GM12878 (cell line): Measurements from ENCODE around the gene NBR1.

ENCODE experiments used
- BCL11A ChIP-seq: IDR thresholded peaks from 2 replicates; pipeline ENCODE4 v1.6.1; 2011; ENCODE audit warnings: low read depth, low read length
- CTCF ChIP-seq, 3 experiments: IDR thresholded peaks in 2 of 3; conservative IDR thresholded peaks in 1 of 3; 2 replicates each; pipeline ENCODE4 v1.5.1; 2011; ENCODE audit warnings: low read depth in 3 of 3, low read length in 3 of 3, mild to moderate bottlenecking in 3 of 3, control low read depth in 2 of 3, moderate library complexity in 2 of 3, inconsistent platforms in 1 of 3, mixed read lengths in 1 of 3; ENCODE audit not compliant: control insufficient read depth in 2 of 3, insufficient read depth in 1 of 3; ENCODE audit errors: extremely low read depth in 1 of 3
- FOXM1 ChIP-seq: IDR thresholded peaks from 2 replicates; pipeline ENCODE4 v1.6.1; 2012; ENCODE audit warnings: low read depth, mild to moderate bottlenecking, inconsistent platforms, low read length, moderate library complexity
- IRF5 ChIP-seq: fragments of 450-650 bp; IDR thresholded peaks from 2 replicates; pipeline ENCODE4 v1.6.1; 2017; ENCODE audit warnings: borderline replicate concordance
- KDM1A ChIP-seq: fragments of 200-600 bp; sonication (generic); IDR thresholded peaks from 2 replicates; pipeline ENCODE4 v1.6.1; 2016; ENCODE audit warnings: borderline replicate concordance
- MTA3 ChIP-seq: IDR thresholded peaks from 2 replicates; pipeline ENCODE4 v1.6.1; 2012; ENCODE audit warnings: low read length, inconsistent platforms, borderline replicate concordance
- POLR2AphosphoS2 ChIP-seq: IDR thresholded peaks from 2 replicates; pipeline ENCODE4 v1.6.1; 2011; ENCODE audit warnings: low read depth, mild to moderate bottlenecking, low read length, improper control_type of control experiment, moderate library complexity
- SIN3A ChIP-seq: IDR thresholded peaks from 2 replicates; pipeline ENCODE4 v1.6.1; 2012; ENCODE audit warnings: low read depth, low read length, improper control_type of control experiment
- SREBF2 ChIP-seq: IDR thresholded peaks from 2 replicates; pipeline ENCODE4 v1.6.1; 2012; ENCODE audit warnings: mild to moderate bottlenecking, low read length
- ZNF274 ChIP-seq: IDR thresholded peaks from one replicate; pipeline ENCODE4 v1.8.0; 2011; ENCODE audit not compliant: insufficient read length, insufficient read depth
- TF ChIP-seq, protein P1 (sequence below): fragments of 450-650 bp; formaldehyde crosslinking; IDR thresholded peaks from 2 replicates; pipeline ENCODE4 v1.5.0; 2022; ENCODE audit warnings: mild to moderate bottlenecking, missing genetic modification characterization
- TF ChIP-seq, protein P2 (sequence below): fragments of 150-350 bp; IDR thresholded peaks from 2 replicates; pipeline ENCODE4 v1.6.1; 2016; ENCODE audit warnings: low read depth, low read length
- TF ChIP-seq, protein P3 (sequence below): fragments of 450-650 bp; IDR thresholded peaks from 2 replicates; pipeline ENCODE4 v1.6.1; 2017; ENCODE audit warnings: mild to moderate bottlenecking, low read depth, inconsistent platforms; ENCODE audit not compliant: poor library complexity, severe bottlenecking

DNA sequence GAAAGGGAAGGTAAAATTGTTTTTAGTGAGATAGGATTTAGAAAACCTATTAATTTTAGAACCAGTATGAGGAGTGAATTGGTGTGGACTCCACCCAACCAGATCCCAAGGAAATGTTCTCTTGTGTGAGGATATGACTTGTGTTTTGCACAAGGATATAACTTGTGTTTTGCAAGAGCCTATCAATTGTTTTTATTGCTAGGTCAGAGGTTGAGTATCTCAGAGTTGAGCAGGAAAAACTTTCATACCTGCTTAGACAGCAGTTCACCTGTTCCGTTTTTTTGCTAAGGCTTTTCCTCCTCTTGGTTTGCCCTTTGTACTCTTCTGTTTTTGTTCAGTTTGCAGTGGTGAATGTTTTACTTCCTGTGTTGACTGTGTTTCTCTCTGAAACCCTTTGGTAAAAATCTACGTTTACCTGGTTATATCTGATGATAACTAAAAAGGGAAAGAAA is 5.1 kb downstream of the NBR1 start:
- TF ChIP-seq KDM1A (no peak), ZNF274 (no peak), SIN3A (no peak), POLR2AphosphoS2 (no peak), FOXM1 (no peak), SREBF2 (no peak), CTCF (IDR thresholded peaks at IDR 0.05 in 2 of 3, conservative IDR thresholded peaks at IDR 0.05 in 1 of 3; ENCODE audit: control insufficient read depth in 2 of 3, extremely low read depth in 1 of 3, insufficient read depth in 1 of 3, low read depth in 3 of 3, low read length in 3 of 3) (no peak), BCL11A (no peak), MTA3 (no peak), IRF5 (no peak)
- TF ChIP-seq, protein P1, sequence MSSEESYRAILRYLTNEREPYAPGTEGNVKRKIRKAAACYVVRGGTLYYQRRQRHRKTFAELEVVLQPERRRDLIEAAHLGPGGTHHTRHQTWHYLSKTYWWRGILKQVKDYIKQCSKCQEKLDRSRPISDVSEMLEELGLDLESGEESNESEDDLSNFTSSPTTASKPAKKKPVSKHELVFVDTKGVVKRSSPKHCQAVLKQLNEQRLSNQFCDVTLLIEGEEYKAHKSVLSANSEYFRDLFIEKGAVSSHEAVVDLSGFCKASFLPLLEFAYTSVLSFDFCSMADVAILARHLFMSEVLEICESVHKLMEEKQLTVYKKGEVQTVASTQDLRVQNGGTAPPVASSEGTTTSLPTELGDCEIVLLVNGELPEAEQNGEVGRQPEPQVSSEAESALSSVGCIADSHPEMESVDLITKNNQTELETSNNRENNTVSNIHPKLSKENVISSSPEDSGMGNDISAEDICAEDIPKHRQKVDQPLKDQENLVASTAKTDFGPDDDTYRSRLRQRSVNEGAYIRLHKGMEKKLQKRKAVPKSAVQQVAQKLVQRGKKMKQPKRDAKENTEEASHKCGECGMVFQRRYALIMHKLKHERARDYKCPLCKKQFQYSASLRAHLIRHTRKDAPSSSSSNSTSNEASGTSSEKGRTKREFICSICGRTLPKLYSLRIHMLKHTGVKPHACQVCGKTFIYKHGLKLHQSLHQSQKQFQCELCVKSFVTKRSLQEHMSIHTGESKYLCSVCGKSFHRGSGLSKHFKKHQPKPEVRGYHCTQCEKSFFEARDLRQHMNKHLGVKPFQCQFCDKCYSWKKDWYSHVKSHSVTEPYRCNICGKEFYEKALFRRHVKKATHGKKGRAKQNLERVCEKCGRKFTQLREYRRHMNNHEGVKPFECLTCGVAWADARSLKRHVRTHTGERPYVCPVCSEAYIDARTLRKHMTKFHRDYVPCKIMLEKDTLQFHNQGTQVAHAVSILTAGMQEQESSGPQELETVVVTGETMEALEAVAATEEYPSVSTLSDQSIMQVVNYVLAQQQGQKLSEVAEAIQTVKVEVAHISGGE, result no peak
- TF ChIP-seq, protein P2, sequence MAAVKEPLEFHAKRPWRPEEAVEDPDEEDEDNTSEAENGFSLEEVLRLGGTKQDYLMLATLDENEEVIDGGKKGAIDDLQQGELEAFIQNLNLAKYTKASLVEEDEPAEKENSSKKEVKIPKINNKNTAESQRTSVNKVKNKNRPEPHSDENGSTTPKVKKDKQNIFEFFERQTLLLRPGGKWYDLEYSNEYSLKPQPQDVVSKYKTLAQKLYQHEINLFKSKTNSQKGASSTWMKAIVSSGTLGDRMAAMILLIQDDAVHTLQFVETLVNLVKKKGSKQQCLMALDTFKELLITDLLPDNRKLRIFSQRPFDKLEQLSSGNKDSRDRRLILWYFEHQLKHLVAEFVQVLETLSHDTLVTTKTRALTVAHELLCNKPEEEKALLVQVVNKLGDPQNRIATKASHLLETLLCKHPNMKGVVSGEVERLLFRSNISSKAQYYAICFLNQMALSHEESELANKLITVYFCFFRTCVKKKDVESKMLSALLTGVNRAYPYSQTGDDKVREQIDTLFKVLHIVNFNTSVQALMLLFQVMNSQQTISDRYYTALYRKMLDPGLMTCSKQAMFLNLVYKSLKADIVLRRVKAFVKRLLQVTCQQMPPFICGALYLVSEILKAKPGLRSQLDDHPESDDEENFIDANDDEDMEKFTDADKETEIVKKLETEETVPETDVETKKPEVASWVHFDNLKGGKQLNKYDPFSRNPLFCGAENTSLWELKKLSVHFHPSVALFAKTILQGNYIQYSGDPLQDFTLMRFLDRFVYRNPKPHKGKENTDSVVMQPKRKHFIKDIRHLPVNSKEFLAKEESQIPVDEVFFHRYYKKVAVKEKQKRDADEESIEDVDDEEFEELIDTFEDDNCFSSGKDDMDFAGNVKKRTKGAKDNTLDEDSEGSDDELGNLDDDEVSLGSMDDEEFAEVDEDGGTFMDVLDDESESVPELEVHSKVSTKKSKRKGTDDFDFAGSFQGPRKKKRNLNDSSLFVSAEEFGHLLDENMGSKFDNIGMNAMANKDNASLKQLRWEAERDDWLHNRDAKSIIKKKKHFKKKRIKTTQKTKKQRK, result no peak
- TF ChIP-seq, protein P3, sequence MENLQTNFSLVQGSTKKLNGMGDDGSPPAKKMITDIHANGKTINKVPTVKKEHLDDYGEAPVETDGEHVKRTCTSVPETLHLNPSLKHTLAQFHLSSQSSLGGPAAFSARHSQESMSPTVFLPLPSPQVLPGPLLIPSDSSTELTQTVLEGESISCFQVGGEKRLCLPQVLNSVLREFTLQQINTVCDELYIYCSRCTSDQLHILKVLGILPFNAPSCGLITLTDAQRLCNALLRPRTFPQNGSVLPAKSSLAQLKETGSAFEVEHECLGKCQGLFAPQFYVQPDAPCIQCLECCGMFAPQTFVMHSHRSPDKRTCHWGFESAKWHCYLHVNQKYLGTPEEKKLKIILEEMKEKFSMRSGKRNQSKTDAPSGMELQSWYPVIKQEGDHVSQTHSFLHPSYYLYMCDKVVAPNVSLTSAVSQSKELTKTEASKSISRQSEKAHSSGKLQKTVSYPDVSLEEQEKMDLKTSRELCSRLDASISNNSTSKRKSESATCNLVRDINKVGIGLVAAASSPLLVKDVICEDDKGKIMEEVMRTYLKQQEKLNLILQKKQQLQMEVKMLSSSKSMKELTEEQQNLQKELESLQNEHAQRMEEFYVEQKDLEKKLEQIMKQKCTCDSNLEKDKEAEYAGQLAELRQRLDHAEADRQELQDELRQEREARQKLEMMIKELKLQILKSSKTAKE, result no peak
